GM21717 (cell line): ENCODE measurements around the gene GPR161.

Source experiments
- ATAC-seq: cut with Tn5 transposase; IDR thresholded peaks from one replicate; pipeline ENCODE4 v1.9.1; 2021; ENCODE audit warnings: mild to moderate bottlenecking, moderate library complexity; ENCODE audit not compliant: unreplicated experiment

GPR161 gene

GRCh38 chr1:168150283-168150682 lies 13.6 kb upstream of the GPR161 start:
- no peak for ATAC-seq

GRCh38 chr1:168148916-168149315 lies 12.2 kb upstream of the GPR161 start:
- peak; percentile 79 for ATAC-seq

GRCh38 chr1:168146626-168147025 lies 9.9 kb upstream of the GPR161 start:
- no peak for ATAC-seq

GRCh38 chr1:168146160-168146539 lies 9.4 kb upstream of the GPR161 start:
- ATAC-seq = no peak

- peak; percentile 88 for ATAC-seq
These were observed 8.7 kb upstream of the GPR161 start for GRCh38 chr1:168145184-168146159.

GRCh38 chr1:168141871-168142385 lies 5.2 kb upstream of the GPR161 start:
- no peak for ATAC-seq

- ATAC-seq = no peak
These were observed 2.3 kb upstream of the GPR161 start for GRCh38 chr1:168139070-168139469.

- ATAC-seq = no peak
These were observed 1.4 kb upstream of the GPR161 start for GRCh38 chr1:168138134-168138533.

GRCh38 chr1:168137515-168137821 lies 738 bp upstream of the GPR161 start:
- ATAC-seq = no peak

GRCh38 chr1:168135921-168136708 lies 615 bp downstream of the GPR161 start:
- no peak for ATAC-seq

GRCh38 chr1:168135116-168135920 lies 1.4 kb downstream of the GPR161 start:
- no peak for ATAC-seq

- ATAC-seq = no peak
These were observed 2.1 kb downstream of the GPR161 start for GRCh38 chr1:168134642-168135041.

GRCh38 chr1:168134132-168134531 lies 2.6 kb downstream of the GPR161 start:
- no peak for ATAC-seq

- ATAC-seq = no peak
These were observed 6.8 kb downstream of the GPR161 start for GRCh38 chr1:168129933-168130332.

GRCh38 chr1:168127503-168127902 lies 9.2 kb downstream of the GPR161 start:
- no peak for ATAC-seq

GRCh38 chr1:168125051-168125450 lies 11.7 kb downstream of the GPR161 start:
- no peak for ATAC-seq

GRCh38 chr1:168121401-168122011 lies 15.2 kb downstream of the GPR161 start:
- ATAC-seq = no peak

GRCh38 chr1:168119750-168120149 lies 17.0 kb downstream of the GPR161 start:
- no peak for ATAC-seq

GRCh38 chr1:168116327-168116799 lies 20.4 kb downstream of the GPR161 start:
- no peak for ATAC-seq

- no peak for ATAC-seq
These were observed 21.9 kb downstream of the GPR161 start for GRCh38 chr1:168114845-168115244.
